Activated CD4-positive, alpha-beta T cell treated with anti-CD3 and anti-CD28 coated beads, Interleukin-2, amount 50 U/mL, for 4 hours (primary cell): Measurements from ENCODE around the gene ME2.
"Not testable (repeated sequence)": the region's sequence is repeated elsewhere in the genome, so short reads cannot be mapped to it uniquely, and the experiment has no call there.

Source experiments
- DNase-seq, 2 experiments: peaks; one replicate each; pipeline ENCODE4 v3.0.0-alpha.2; 2020

Gene ME2

GRCh38 chr18:50928551-50928950 is 49.6 kb downstream of the ME2 start:
- DNase-seq = no peak

GRCh38 chr18:50933684-50934083 is 54.8 kb downstream of the ME2 start:
- no peak for DNase-seq

- no peak for DNase-seq
These were observed 55.8 kb downstream of the ME2 start for GRCh38 chr18:50934545-50935211.

- DNase-seq = no peak
These were observed 56.7 kb downstream of the ME2 start for GRCh38 chr18:50935493-50936191.

- no peak for DNase-seq
These were observed 58.3 kb downstream of the ME2 start for GRCh38 chr18:50937183-50937582.

- DNase-seq = no peak
These were observed 60.0 kb downstream of the ME2 start for GRCh38 chr18:50938912-50939311.

- no peak for DNase-seq
These were observed 65.5 kb downstream of the ME2 start for GRCh38 chr18:50944245-50944932.

- not testable (repeated sequence) for DNase-seq
These were observed 67.0 kb downstream of the ME2 start for GRCh38 chr18:50945918-50946317.

- DNase-seq = no peak
These were observed 69.0 kb downstream of the ME2 start for GRCh38 chr18:50947899-50948298.

- DNase-seq = no peak
These were observed 70.3 kb downstream of the ME2 start for GRCh38 chr18:50949185-50949584.

- no peak for DNase-seq
These were observed 71.7 kb downstream of the ME2 start for GRCh38 chr18:50950626-50951025.

GRCh38 chr18:50953822-50954221 is 74.9 kb downstream of the ME2 start:
- no peak for DNase-seq

GRCh38 chr18:50955253-50955652 is 76.3 kb downstream of the ME2 start:
- no peak for DNase-seq

- no peak for DNase-seq
These were observed 77.2 kb downstream of the ME2 start for GRCh38 chr18:50956116-50956515.

GRCh38 chr18:50961974-50962373 is 83.1 kb downstream of the ME2 start:
- no peak for DNase-seq

GRCh38 chr18:50967714-50968661 is 89.1 kb downstream of the ME2 start, which contains the start of gene ELAC1:
TSS of gene ELAC1 (plus strand) at chr18:50968040. CDS start at chr18:50974405, 6,365 bp downstream.
- peak; percentile 44 to 54 for DNase-seq

GRCh38 chr18:50969448-50969847 is 90.5 kb downstream of the ME2 start:
- no peak for DNase-seq

- DNase-seq = no peak
These were observed 91.1 kb downstream of the ME2 start for GRCh38 chr18:50970006-50970405.

GRCh38 chr18:50972404-50972803 is 93.5 kb downstream of the ME2 start:
- not testable (repeated sequence) for DNase-seq

GRCh38 chr18:50973367-50974126 is 94.6 kb downstream of the ME2 start:
- no peak for DNase-seq

GRCh38 chr18:50977037-50977760 is 98.3 kb downstream of the ME2 start:
- no peak for DNase-seq
